NCI-H1092 (cell line): ENCODE measurements around the gene MYO1E.

Experiments used
- DNase-seq: peaks from one replicate; lab custom pipeline; 2025; lab: John Stamatoyannopoulos, UW

MYO1E gene

GRCh38 chr15:59315914-59316451 lies 56.7 kb downstream of the MYO1E start:
- DNase-seq: peak; percentile 72

GRCh38 chr15:59313641-59314332 lies 58.9 kb downstream of the MYO1E start:
- peak; percentile 78 for DNase-seq

GRCh38 chr15:59312205-59312604 lies 60.5 kb downstream of the MYO1E start:
- DNase-seq: no peak

GRCh38 chr15:59311195-59311594 lies 61.5 kb downstream of the MYO1E start:
- DNase-seq: no peak

- no peak for DNase-seq
These were observed 63.3 kb downstream of the MYO1E start for GRCh38 chr15:59309405-59309804.

GRCh38 chr15:59307165-59307537 lies 65.5 kb downstream of the MYO1E start:
- DNase-seq: no peak

- DNase-seq: no peak
These were observed 66.0 kb downstream of the MYO1E start for GRCh38 chr15:59306520-59307164.

- no peak for DNase-seq
These were observed 67.9 kb downstream of the MYO1E start for GRCh38 chr15:59304807-59305206.

- no peak for DNase-seq
These were observed 68.5 kb downstream of the MYO1E start for GRCh38 chr15:59304034-59304795.

- DNase-seq: no peak
These were observed 69.0 kb downstream of the MYO1E start for GRCh38 chr15:59303633-59304032.

- DNase-seq: no peak
These were observed 69.5 kb downstream of the MYO1E start for GRCh38 chr15:59303136-59303535.

GRCh38 chr15:59301527-59301926 lies 71.1 kb downstream of the MYO1E start:
- DNase-seq: no peak

- DNase-seq: no peak
These were observed 72.0 kb downstream of the MYO1E start for GRCh38 chr15:59300618-59301139.

GRCh38 chr15:59299929-59300617 lies 72.6 kb downstream of the MYO1E start:
- no peak for DNase-seq

GRCh38 chr15:59298854-59299250 lies 73.8 kb downstream of the MYO1E start:
- DNase-seq: no peak

- DNase-seq: no peak
These were observed 74.3 kb downstream of the MYO1E start for GRCh38 chr15:59298225-59298853.

- DNase-seq: no peak
These were observed 76.5 kb downstream of the MYO1E start for GRCh38 chr15:59296181-59296617.

GRCh38 chr15:59295261-59296001 lies 77.2 kb downstream of the MYO1E start:
- DNase-seq: no peak

- no peak for DNase-seq
These were observed 78.0 kb downstream of the MYO1E start for GRCh38 chr15:59294574-59295260.
